Astrocyte (in vitro differentiated cells and primary cell): ENCODE data around the gene UGT1A5. TPM values are rescaled to one million over a fixed set of nuclear protein-coding genes. Genes with fewer than 3 reads are reported as not detected.

Source experiments
- DNase-seq: peaks from one replicate; pipeline ENCODE4 v3.0.0-alpha.2; 2010; ENCODE audit warnings: low read depth
- FAIRE-seq: peaks from 2 replicates; lab custom pipeline; 2011; peaks lifted over from hg19 to GRCh38; lab: Jason Lieb, UNC
- H2AFZ ChIP-seq: 2 replicates; pipeline ENCODE4 v1.6.0; 2012; ENCODE audit warnings: low read depth, low read length, inconsistent platforms
- H3K27ac ChIP-seq: 2 replicates; pipeline ENCODE4 v1.5.1; 2011; ENCODE audit warnings: low read depth, low read length, inconsistent platforms
- H3K27me3 ChIP-seq: 2 replicates; pipeline ENCODE4 v1.6.0; 2011; ENCODE audit warnings: low read length, inconsistent platforms; ENCODE audit not compliant: insufficient read depth
- H3K36me3 ChIP-seq: 2 replicates; pipeline ENCODE4 v1.5.1; 2011; ENCODE audit warnings: low read length, inconsistent platforms; ENCODE audit not compliant: insufficient read depth
- H3K4me1 ChIP-seq: 2 replicates; pipeline ENCODE4 v1.5.1; 2011; ENCODE audit warnings: low read length, inconsistent platforms; ENCODE audit not compliant: insufficient read depth
- H3K4me2 ChIP-seq: 2 replicates; pipeline ENCODE4 v1.6.0; 2012; ENCODE audit warnings: low read length, inconsistent platforms
- H3K4me3 ChIP-seq: 2 replicates; pipeline ENCODE4 v1.5.1; 2011; ENCODE audit warnings: low read depth, mild to moderate bottlenecking, low read length, inconsistent platforms; ENCODE audit not compliant: insufficient read depth
- H3K79me2 ChIP-seq: 2 replicates; pipeline ENCODE4 v1.6.0; 2012; ENCODE audit warnings: mild to moderate bottlenecking, low read length, inconsistent platforms; ENCODE audit not compliant: insufficient read depth
- H3K9ac ChIP-seq: 2 replicates; pipeline ENCODE4 v1.6.0; 2012; ENCODE audit warnings: mild to moderate bottlenecking, low read length, inconsistent platforms
- H3K9me3 ChIP-seq: 2 replicates; pipeline ENCODE4 v1.5.1; 2012; ENCODE audit warnings: low read depth, mild to moderate bottlenecking, low read length, inconsistent platforms; ENCODE audit not compliant: insufficient read depth
- H4K20me1 ChIP-seq: 2 replicates; pipeline ENCODE4 v1.6.0; 2012; ENCODE audit warnings: low read length, inconsistent platforms; ENCODE audit not compliant: insufficient read depth
- H3K27ac Mint-ChIP-seq: one replicate; pipeline ENCODE4 v1.8.0; 2021; ENCODE audit warnings: mild to moderate bottlenecking, mixed read lengths; ENCODE audit not compliant: unreplicated experiment
- H3K27me3 Mint-ChIP-seq: one replicate; pipeline ENCODE4 v1.8.0; 2021; ENCODE audit warnings: low read depth, mixed read lengths; ENCODE audit not compliant: unreplicated experiment
- H3K36me3 Mint-ChIP-seq: one replicate; pipeline ENCODE4 v1.8.0; 2021; ENCODE audit warnings: low read depth, mixed read lengths; ENCODE audit not compliant: unreplicated experiment
- H3K4me1 Mint-ChIP-seq: one replicate; pipeline ENCODE4 v1.8.0; 2021; ENCODE audit warnings: low read depth, mixed read lengths; ENCODE audit not compliant: unreplicated experiment
- H3K4me3 Mint-ChIP-seq: one replicate; pipeline ENCODE4 v1.8.0; 2021; ENCODE audit warnings: mild to moderate bottlenecking, moderate library complexity, mixed read lengths; ENCODE audit not compliant: unreplicated experiment
- H3K9me3 Mint-ChIP-seq: one replicate; pipeline ENCODE4 v1.8.0; 2021; ENCODE audit warnings: mild to moderate bottlenecking, mixed read lengths; ENCODE audit not compliant: unreplicated experiment
- EZH2 ChIP-seq: IDR thresholded peaks from 2 replicates; pipeline ENCODE4 v1.6.1; 2012; ENCODE audit warnings: mild to moderate bottlenecking, low read length, inconsistent platforms; ENCODE audit not compliant: insufficient read depth
- total RNA-seq: library from RNA; stranded (reverse); gene quantifications from 2 replicates; pipeline ENCODE4 v1.2.1, GENCODE V29; 2021
- TF ChIP-seq, protein P1 (sequence below): IDR thresholded peaks from 2 replicates; pipeline ENCODE4 v1.5.1; 2011; ENCODE audit warnings: low read depth, mild to moderate bottlenecking, inconsistent platforms, low read length, moderate library complexity; ENCODE audit not compliant: insufficient read depth

Gene UGT1A5
- total RNA-seq, 1 donor from 2014 or later = not detected

DNA sequence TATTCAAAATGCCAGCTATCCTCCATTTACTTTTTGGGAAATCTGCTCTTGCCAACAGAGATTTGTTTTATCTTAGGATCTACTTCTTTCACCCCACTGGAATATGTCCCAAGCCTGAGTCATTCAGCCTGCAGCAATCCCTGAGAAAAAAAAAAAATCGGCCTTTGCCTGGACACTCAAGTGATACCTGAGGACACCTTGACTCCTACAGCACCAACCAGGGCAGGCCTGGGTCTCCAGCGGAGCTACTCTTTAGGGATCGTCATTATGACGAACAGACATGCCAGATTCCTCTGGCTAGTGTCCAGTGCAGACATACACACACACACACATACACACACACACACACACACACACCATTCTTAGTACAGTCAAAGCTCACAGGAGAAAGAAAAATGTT lies 22.3 kb upstream of the UGT1A5 start:
- H3K36me3 ChIP-seq = no peaks in the 10 kb centered on the region

DNA sequence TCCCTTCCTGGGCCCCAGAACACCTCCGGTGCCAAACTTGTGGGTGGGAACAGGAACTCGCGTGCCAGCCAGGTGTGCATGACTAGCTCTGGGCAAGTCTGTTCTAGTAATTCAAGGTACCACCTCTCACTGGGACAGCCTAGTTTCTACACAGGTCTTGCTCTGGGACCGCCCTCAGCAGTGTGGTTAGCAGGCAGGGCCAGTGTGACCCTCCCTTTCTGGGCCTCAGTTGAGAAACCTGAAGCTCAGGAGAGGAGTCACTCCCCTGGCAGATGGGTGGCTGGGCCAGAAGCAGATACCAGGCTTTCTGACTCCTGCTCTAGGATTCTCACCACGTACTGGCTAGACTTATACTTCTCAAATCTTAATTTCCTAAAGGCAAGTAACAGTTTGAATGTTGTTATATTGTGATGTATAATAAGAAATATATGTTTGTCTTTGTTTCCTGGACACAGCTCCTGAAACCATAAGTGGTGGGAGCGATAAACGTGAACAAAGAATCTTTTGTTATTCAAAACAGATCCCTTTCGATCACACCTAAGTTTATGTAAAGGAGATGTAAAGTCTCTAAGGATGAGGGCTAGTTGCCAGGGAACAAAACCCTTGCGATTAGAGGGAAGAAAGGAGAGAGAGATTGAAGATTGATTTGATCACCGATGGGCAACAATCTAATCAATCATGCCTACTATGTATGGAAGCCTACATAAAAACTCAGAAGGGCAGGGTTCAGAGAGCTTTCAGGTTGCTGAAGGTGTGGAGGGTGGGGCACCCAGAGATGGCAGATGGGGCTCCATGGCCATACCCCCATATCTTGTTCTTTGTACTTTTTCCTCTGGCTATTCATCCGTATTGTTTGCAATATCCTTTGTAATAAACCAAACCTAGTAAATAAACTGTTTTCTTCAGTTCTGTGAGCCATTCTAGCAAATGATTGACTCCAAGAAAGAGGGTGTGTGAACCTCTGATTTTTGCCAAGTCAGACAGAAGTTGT lies 21.0 kb upstream of the UGT1A5 start:
- Histone ChIP-seq H4K20me1 (no peaks in the 10 kb centered on the region), H3K9me3 (no peaks in the 10 kb centered on the region), H3K4me2 (no peak overlapping the region), H3K79me2 (no peaks in the 10 kb centered on the region), H3K27me3 (peaks cover 2% of the 10 kb centered on the region), H3K27ac (no peak overlapping the region), H3K9ac (no peak overlapping the region), H3K36me3 (no peaks in the 10 kb centered on the region), H3K4me1 (no peaks in the 10 kb centered on the region), H2AFZ (no peak overlapping the region), H3K4me3 (no peak overlapping the region)
- no peak for DNase-seq
- H3K4me1 Mint-ChIP-seq = no peaks in the 10 kb centered on the region
- TF ChIP-seq EZH2 = no peak
- TF ChIP-seq, protein P1, sequence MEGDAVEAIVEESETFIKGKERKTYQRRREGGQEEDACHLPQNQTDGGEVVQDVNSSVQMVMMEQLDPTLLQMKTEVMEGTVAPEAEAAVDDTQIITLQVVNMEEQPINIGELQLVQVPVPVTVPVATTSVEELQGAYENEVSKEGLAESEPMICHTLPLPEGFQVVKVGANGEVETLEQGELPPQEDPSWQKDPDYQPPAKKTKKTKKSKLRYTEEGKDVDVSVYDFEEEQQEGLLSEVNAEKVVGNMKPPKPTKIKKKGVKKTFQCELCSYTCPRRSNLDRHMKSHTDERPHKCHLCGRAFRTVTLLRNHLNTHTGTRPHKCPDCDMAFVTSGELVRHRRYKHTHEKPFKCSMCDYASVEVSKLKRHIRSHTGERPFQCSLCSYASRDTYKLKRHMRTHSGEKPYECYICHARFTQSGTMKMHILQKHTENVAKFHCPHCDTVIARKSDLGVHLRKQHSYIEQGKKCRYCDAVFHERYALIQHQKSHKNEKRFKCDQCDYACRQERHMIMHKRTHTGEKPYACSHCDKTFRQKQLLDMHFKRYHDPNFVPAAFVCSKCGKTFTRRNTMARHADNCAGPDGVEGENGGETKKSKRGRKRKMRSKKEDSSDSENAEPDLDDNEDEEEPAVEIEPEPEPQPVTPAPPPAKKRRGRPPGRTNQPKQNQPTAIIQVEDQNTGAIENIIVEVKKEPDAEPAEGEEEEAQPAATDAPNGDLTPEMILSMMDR = no peak
- no peaks in the 10 kb centered on the region for H3K36me3 Mint-ChIP-seq
- FAIRE-seq = no peak
- peaks cover 5% of the 10 kb centered on the region for H3K27me3 Mint-ChIP-seq
- H3K4me3 Mint-ChIP-seq = no peak overlapping the region
- no peak overlapping the region for H3K27ac Mint-ChIP-seq
- peaks cover 6% of the 10 kb centered on the region for H3K9me3 Mint-ChIP-seq

More for the DNA sequence above, 22.3 kb upstream of the UGT1A5 start:
- FAIRE-seq (no peak), DNase-seq (no peak)
- Histone ChIP-seq H3K4me1 (no peaks in the 10 kb centered on the region), H4K20me1 (no peaks in the 10 kb centered on the region), H3K4me3 (no peak overlapping the region), H3K27ac (no peak overlapping the region), H3K27me3 (peaks cover 2% of the 10 kb centered on the region), H3K4me2 (no peak overlapping the region), H3K9ac (no peak overlapping the region), H3K79me2 (no peaks in the 10 kb centered on the region), H2AFZ (no peak overlapping the region), H3K9me3 (no peaks in the 10 kb centered on the region)
- H3K27me3 Mint-ChIP-seq = peaks cover 5% of the 10 kb centered on the region
- H3K4me3 Mint-ChIP-seq = no peak overlapping the region
- H3K4me1 Mint-ChIP-seq = no peaks in the 10 kb centered on the region
- H3K36me3 Mint-ChIP-seq = no peaks in the 10 kb centered on the region
- TF ChIP-seq EZH2 = no peak
- TF ChIP-seq, protein P1 = no peak
- H3K27ac Mint-ChIP-seq = no peak overlapping the region
- H3K9me3 Mint-ChIP-seq = peaks cover 6% of the 10 kb centered on the region

DNA sequence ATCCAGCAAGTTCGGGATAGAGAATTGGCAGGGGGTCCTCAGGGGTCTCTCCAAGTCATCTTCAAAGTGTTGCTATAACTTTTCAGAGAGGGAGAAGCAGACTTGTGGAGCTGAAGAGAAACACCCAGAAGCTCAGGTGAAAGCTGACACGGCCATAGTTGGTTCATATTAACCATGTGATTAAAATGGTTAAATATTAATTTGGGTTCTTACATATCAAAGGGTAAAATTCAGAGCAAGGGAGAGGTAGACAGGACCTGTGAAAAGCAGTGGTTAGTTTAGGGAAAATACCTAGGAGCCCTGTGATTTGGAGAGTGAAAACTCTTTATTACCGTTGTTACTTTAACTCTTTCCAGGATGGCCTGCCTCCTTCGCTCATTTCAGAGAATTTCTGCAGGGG lies 20.1 kb upstream of the UGT1A5 start, which contains the start of gene UGT1A6:
Gene UGT1A6 (plus strand): TSS at position 243 of the 400 bp plus-strand sequence. CDS start 115 bp downstream, at position 358.
- Mint-ChIP-seq H3K27me3 (peaks cover 5% of the 10 kb centered on the region), H3K4me3 (no peak within 1 kb of the TSS), H3K9me3 (peaks cover 8% of the 10 kb centered on the region), H3K4me1 (no peaks in the 10 kb centered on the region), H3K27ac (no peak within 1 kb of the TSS), H3K36me3 (no peaks in the 10 kb centered on the region)
- Histone ChIP-seq H3K4me1 (no peaks in the 10 kb centered on the region), H3K4me3 (no peak within 1 kb of the TSS), H3K36me3 (no peaks in the 10 kb centered on the region), H3K9ac (no peak within 1 kb of the TSS), H4K20me1 (no peaks in the 10 kb centered on the region), H3K4me2 (no peak within 1 kb of the TSS), H3K27me3 (peaks cover 2% of the 10 kb centered on the region), H3K79me2 (no peaks in the 10 kb centered on the region), H3K9me3 (no peaks in the 10 kb centered on the region), H2AFZ (no peak within 1 kb of the TSS), H3K27ac (no peak within 1 kb of the TSS)
- DNase-seq (no peak), FAIRE-seq (no peak)
- TF ChIP-seq, protein P1 = no peak
- no peak for TF ChIP-seq EZH2
